Hepatic stellate cell (primary cell): ENCODE results near the gene LHPP.
A peak's percentile ranks its signal among the peaks of the same experiment; 100 is the strongest.

Experiments used
- DNase-seq: peaks from one replicate; pipeline ENCODE4 v3.0.0; 2011; ENCODE audit warnings: low spot score

LHPP gene

DNA sequence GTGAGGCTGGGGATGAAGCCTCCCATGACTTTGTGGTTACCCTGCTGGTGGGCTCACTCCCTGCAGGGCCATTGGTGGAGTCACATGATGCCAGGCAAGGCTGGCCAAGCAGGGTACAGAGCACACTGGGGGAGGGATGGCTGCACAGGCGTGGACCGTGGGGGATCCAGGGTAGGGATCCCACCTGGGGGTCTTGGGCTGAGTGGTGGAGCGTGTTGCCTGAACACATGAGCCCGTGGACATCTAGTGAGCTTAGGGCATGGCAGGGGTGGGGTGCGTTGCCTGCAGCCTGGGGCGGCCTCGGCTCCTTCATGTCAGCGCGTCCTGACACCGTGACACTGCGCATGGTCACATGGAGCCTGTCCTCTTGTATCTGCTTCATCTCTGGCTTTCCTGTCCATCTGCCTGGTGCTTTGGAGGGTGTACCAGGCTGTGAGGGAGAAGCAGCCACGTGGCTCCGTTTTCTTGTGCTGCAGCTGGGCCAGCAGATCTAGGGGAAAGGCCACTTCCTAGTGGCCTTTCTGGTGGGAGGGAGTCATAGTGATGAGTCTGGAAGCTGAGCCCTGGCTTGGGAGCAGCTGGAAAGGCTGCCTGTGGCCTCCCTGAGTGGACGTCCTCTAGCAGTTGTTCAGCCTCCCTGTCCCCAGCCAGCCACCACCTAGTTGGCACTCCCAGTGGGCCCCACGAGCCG lies 96.2 kb downstream of the LHPP start:
- no peak for DNase-seq

DNA sequence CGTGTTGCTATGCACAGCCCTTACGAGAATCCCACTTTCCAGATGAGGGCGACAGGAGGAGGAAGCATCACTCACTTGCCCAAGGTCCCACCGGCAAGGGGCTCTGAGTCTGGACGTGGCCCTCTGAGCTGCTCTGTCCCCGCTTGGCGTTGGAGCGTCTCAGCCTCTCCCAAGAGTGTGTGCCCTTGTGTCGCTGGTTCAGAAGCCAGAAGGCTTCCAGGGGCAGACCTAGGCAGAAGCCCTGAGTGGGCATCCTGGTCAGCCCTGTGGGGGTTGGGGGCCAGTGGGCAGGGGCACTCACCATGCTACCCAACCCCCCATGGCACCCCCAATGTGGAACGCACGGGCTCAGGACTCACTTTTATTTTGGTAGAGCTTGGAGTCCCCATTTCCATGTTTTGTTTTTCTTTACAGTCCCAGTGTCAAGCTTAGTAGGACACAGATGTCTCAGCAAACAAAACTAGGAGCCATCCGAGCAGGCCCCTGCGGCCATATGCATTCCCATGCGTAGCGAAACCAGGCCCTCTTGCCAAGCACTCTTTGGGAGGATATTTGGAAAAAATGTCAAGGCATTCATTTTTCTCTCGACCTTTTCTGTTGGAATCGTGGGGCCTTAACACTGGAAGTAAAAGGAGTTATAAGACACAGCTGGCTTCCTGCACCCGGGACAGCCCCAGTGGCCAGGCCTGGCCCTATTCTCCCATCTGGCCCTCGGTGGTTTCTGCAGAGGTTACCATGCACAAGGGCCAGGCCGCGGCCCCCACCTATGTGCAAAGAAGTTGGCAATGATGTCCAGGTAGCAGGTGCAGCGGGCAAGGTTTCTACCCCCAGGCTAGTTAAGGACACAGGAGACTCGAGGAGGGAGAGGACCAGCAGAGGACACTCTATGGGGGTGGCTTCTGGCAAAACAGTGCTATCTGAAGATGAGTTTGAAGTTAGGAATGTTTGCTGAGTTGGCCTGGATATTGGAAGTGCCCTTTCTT lies 97.0 kb downstream of the LHPP start:
- DNase-seq = peak; percentile 72

DNA sequence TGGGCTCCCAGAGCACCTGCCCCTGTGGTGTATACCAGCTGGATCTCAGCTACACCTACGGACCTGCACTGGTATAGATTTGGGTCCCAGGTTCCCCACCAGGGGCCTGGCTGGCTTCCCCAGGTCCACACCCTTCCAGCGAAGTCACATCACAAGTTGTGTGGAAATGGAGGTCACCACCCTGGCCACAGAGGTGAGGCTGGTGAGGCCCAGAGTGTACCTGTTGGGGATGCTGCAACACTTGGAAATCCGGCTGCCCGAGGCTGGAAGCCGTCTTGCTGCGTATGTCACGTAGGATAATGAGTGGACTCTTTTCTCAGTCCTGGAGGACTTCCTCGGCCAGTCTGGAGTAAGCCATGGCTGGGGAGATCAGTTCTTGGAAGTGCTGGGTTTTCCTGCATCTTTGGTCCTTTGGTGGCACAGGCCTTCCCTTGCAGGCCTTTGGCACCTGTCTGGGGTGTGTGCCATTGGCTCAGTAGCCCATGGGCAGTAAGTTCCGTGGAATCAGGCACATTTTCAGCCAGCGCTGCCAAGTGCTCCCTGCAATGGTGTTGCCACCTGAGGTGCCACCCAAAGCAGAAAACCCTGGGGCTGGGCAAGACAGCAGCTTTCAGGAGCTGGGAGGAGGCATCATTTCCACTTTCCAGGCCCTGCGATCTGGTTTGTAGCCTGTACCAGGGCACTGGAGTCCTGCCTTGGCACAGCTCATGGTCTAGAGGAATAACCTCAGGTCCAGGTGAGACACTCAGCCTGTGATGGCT lies 97.9 kb downstream of the LHPP start:
- no peak for DNase-seq

DNA sequence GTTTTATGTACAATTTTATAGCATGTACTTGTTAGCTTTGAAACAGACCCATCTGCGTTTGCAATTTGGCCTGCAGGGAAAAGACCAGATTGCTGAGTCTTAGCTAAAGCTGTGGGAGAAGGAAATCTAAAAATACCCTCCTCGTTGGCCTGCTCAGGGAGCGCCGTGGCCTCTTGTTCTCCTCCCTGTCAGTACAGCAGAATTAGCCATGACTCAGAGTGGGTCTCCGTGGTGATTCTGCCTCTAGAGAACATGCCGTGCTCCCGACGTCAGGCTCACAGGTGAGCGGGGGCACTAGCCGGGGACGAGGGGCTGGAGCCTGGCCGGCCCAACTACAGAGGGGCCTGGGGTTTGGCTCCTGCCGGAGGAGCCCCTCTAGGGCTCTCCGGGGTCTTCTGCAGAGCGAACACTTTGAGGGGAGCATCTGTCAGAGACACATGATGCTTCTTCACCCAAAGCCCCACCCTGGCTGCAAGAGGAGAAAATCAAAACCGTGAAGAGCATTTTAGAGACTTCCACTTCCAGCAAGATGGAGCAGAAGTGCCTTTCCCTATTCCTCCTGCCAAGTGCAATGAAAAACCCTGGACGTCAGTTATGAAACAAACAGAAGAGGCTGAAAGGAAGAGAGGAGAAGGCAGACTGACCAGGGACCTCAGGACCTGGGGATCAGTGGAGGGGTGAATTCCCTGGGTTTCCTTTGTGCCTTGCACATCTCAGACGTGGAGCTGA lies 98.9 kb downstream of the LHPP start:
- peak; percentile 92 for DNase-seq

DNA sequence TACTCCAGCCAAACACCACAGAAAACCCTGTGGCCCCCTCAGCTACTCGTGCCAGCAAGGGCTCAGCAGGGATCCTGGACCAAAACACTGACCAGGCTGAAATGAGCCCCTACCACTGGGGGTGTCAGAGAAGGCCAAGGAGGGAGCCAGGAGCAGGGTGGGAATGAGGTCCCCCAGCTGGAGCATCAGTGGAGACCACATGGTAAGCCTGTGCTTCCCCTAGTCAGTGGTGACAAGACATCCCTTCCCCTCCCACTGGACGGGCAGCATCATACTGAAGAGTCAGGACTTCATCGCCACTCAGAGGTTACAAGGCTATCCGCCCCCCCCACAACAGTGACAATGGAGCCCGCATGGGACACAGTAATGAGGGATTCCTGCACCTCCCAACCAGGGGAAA lies 99.6 kb downstream of the LHPP start:
- DNase-seq = no peak

DNA sequence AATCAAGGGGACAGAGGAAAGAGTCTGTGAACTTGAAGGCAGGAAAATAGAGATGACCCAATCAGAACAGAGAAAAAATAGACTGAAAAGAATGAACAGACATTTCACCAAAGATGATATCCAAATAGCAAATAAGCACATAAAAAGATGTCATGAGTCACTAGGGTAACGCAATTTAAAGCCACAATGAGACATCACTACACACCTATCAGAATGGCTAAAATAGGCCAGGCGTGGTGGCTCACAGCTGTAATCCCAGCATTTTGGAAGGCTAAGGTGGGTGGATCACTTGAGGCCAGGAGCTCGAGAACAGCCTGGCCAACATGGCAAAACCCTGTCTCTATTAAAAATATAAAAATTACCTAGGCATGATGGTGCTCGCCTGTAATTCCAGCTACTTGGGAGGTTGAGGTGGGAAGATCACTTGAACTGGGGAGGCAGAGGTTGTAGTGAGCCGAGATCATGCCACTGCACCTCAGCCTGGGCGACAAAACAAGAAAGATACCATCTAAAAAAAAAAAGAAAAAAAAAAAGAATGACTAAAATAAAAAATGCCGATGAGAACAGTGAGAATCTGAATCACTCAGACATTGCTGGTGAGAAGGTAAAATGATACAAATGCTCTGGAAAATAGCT lies 100.9 kb downstream of the LHPP start:
- DNase-seq = no peak

DNA sequence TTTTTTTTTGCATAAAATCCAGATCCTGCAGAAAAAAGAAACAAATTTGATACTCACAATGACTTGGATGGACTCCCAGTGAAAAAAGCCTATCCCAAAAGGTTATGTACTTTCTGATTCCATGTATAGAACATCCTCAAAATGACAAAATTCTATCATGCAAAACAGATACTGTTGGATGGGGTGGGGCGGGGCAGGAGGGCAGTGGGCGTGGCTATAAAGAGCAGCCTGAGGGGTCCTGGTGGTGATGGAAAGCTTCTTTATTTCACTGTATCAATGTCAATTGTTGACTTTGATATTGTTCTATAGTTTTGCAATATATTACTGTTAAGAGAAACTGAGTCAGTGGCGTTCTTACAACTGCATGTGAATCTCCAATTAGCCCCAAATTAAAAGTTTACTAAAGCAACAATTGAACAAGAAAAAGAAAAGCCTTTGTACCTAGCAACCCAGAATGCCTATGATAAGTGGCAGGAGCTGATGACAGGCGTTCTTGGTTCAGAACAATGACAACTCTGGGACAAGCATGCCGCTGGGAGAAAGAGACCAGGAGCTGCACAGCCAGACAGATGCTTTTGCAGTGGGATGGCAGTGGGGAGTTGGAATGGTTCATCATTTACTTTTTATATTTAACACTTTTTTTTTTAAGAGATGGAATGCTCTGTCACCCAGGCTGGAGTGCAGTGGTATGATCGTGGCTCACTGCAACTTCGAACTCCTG lies 101.9 kb downstream of the LHPP start:
- DNase-seq = no peak

DNA sequence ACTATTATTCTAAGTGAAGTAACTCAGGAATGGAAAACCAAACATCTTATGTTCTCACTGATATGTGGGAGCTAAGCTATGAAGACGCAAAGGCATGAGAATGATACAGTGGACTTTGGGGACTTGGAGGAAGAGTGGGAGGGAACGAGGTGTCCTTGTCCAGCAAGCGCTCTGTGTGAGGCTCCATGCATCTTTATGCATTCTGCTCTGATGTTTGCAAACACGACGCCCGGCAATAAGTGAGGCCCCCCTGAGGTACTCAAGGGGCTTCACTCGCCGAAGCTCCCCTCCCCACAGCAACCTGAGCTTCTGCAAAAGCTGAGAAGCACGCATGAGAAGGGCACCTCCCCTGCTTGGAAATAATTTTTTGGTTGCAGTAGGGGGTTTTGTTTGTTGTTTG lies 103.3 kb downstream of the LHPP start:
- DNase-seq = no peak

DNA sequence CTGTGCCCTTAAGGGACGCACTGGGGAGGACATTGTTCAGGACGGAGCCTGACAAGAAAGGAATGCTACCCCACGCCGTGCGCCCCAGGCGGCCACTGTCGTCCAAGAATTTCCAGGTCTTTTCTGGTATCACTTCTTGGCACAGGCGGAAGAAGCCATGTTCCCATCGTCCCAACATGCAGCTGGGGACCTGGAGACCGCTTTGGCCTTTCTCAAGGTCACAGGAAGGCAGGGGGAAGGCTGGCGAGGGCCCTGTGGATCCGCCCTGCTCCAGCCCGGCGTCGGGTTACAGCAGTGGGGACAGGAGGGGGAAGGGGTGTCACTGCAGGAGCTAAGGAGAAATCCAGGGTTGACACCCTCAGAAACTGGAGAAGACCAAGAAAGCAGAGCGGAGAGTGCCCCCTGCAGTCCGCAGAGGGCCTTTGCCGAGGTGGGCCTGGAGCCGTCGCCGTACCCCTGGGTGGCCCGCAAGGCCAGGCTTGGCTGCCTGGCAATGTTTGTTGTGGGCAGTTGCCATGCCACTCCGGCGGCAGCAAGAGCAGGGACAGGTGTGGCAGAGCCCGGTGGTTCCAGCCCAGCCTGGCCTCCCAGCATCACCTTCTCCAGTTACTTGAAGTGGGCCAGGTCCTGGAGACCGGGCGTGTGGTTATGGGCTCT lies 104.1 kb downstream of the LHPP start:
- no peak for DNase-seq

DNA sequence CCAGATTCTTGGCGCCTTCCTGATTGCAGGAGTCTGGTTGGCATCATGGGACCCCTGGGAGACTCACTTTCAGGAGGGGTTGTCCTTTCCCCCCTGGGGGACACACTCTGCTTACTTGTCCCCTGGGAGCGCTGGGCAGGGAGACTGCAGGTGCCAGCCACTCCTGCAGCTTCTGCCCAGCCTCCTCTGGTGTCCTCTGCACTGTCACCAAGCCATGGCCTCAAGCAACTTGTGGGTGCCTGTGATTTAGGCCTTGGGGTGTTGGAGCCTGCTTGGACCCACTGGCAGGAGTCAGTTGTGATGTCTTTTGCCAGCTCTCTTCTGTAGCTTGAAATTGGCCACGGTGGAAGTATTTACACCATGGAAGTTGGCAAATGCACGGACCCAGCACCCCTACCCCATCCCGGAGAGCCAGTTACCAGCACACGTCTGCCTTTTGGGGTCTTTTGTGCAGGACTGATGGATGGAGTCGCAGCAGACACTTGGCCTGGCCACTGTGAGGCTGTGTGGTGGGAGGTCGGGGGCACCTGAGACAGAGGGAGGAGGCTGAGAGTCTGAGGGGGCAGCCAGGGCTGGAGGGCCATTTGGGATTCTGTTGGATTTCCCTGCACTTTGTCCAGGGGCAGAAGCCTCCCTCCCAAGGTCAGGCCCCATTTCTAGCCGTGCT lies 104.7 kb downstream of the LHPP start:
- DNase-seq = no peak

DNA sequence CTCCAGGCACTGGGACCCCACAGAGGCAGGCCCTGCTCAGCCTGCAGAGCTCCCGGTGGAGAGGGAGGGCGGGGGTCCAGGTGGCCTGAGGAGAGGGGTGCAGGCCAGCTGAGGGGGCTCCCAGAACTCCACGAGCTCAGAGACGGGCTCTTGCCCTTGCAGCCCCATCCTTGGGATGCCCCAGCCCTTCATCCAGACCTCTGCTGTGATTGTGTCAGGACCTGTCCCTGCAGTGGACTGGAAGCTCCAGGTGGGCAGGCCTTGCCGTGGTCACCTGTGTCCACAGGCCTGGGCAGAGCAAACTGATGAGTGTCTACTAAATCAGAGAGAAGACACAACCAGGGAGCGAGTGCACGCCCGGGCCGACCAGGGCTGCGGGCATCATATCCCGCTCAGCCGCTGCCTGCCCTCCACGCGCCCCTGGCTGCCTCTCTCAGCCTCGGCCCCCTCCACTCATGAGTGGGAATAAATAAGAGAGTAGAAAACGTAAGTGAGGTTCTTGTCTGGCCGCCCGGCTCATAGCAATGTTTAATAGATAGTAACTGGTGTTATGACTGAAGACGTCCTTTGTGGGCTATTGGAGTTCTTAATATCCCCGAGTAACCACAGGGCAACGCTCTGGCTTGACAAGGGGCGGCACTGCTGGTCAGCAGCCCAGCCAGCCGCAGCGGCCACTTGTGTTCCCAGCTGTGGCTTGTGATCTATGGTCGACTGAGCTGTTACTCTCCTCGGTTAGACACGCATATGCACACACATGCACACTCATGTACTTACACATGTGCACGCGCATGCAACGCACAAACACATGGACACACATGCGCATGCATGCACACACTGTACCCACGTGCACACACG lies 105.6 kb downstream of the LHPP start:
- DNase-seq = no peak

DNA sequence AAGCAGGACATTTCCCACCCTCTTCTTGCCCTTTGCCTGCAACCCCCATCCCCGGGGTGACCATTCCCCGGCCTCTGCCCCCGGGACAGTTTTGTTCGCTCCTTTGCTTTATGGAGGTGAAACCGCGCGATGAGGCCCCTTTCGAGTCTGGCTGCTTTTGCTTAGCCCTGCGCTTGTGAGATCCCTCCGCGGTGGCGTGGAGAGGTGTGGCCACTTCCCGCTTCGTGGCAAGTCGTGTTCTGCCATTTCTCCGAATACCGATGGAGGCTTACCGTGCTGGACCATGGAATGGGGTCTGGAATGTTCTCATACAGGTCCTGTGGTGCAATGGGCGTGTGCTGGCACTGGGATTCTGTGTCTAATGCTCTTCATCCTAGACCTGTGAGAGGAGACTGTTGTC lies 106.7 kb downstream of the LHPP start:
- no peak for DNase-seq

DNA sequence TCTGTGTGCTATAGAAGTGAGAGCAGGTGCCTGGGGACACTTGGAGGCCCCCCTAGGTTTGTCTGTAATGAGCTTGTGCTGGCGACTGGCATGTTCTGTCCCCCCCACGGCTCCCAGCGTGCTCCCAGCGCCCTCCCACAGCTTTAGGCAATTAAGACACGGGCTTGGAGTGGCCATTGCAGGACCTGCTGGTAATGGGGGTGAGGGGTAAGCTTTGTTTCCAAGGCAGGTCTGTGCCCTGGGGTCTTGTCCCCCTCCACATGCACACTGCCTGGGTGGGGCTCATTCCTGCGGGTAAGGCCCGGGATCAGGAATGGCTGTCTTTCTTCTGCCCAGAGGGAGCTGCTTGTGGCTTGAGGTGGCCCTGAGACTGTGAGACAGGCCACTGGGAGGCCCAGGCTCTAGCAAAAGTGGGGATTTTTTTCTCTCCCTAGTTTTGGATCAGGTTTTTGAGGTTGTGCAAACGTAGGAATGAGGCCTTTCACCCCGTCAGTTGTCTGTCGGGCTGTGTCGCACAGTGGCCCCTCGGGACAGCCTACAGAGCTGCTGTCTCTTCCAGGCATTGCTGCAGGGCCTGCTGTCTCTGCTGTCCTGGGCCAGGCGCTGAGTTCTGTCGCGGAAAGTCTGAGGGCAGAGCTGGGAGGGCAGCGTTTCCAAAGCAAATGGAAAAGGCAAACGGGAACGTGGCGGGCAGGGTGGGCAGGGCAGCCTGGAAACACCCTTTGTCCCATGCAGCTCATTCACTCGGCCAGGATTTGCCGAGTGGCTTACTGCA lies 107.4 kb downstream of the LHPP start:
- no peak for DNase-seq

DNA sequence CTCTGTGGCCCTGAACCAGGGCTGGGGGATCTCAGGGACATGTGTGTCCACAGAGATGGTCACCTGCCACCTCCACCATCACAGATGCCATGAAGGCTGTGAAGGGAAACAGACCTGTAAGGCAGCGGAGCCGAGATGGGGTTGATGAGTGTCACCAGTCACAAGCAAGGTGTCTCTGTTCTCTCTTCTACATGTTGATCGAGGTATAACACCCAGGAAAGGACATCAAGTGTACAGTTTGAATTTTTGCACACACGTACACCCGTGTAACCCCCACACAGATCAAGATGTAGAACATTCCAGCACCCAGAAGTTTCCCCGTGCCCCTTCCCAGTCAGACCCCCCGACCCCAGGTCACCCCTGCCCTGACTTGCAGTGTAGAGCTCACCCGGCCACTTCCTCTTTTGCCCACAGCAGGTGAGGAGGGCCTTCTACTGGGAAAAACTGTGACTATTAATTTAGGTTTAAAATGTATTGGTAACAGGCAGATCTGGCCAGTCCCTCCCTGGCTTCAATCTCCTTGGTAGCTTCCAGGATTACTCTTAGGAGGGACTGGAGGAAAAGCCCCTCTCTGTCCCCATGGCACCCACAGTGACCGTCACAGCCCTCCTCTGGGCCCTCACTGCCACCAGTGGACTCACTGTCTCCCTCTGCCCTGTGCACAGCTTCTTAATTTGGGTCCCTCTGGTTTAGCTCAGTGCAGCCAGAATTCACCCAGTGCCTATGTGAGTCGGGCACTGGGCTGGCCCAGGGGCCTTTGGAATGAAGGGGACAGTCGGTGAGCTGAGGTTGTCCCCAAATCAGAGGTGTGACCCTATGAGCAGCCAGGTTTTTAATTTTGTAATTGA lies 108.2 kb downstream of the LHPP start:
- no peak for DNase-seq

DNA sequence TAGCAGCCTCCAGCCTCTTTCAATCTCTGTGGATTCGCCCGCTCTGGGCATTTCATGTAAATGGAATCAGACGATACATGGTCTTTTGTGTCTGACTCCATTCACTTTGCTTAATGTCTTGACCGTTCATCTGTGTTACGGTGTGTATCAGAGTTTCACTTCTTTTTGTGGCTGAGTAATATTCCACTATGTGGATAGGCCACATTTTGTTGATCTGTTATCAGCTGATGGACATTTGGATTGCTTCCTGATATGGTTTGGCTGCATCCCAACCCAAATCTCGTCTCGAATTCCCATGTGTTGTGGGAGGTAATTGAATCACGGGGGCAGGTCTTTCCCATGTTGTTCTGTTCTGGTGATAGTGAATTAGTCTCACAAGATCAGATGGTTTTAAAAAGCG lies 109.0 kb downstream of the LHPP start:
- no peak for DNase-seq

DNA sequence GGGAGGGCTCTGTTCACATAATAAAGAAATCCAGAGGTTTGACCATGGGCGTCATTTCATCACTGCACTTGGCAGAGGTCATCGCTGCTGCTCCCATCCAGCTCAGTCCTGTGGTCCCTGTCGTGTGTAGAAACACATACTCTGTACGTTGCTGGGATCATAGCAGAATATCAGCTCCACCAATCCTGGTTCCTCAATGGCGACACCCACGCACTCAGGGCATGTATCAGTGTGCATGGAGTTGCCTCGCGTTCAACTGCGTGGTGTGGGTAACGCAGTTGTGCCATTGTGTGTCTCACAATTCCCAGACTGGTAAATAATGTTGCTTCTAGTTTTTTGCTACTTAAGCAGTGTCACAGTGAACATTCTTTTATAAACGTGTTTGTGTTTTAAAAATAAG lies 111.1 kb downstream of the LHPP start:
- DNase-seq = no peak
